HG03095 (cell line): Measurements from ENCODE around the gene NUP62.

ENCODE experiments used
- ATAC-seq: cut with Tn5 transposase; IDR thresholded peaks from one replicate; pipeline ENCODE4 v1.9.1; 2021; ENCODE audit warnings: moderate library complexity; ENCODE audit not compliant: unreplicated experiment

The NUP62 gene

GRCh38 chr19:49906879-49907564 lies 22.3 kb downstream of the NUP62 start:
- ATAC-seq, result no peak

GRCh38 chr19:49904136-49904535 lies 25.2 kb downstream of the NUP62 start:
- no peak for ATAC-seq

GRCh38 chr19:49896863-49897621 lies 32.3 kb downstream of the NUP62 start, which contains the start of gene IL4I1:
Gene IL4I1, minus strand, starts transcription at chr19:49896887. Its CDS starts 727 bp downstream, at chr19:49896160.
- peak; percentile 34 for ATAC-seq

GRCh38 chr19:49895566-49896297 lies 33.6 kb downstream of the NUP62 start:
- no peak for ATAC-seq

- no peak for ATAC-seq
Observed at GRCh38 chr19:49894879-49895565, 34.3 kb downstream of the NUP62 start.

GRCh38 chr19:49894011-49894664 lies 35.2 kb downstream of the NUP62 start:
- ATAC-seq, result no peak

- ATAC-seq, result no peak
Observed at GRCh38 chr19:49892716-49893115, 36.6 kb downstream of the NUP62 start.

- ATAC-seq, result no peak
Observed at GRCh38 chr19:49891393-49891792, 37.9 kb downstream of the NUP62 start.

- no peak for ATAC-seq
Observed at GRCh38 chr19:49890349-49891311, 38.7 kb downstream of the NUP62 start.

GRCh38 chr19:49889687-49890348 lies 39.5 kb downstream of the NUP62 start:
- no peak for ATAC-seq

GRCh38 chr19:49889038-49889686 lies 40.1 kb downstream of the NUP62 start:
- no peak for ATAC-seq

GRCh38 chr19:49888510-49888824 lies 40.8 kb downstream of the NUP62 start:
- no peak for ATAC-seq

GRCh38 chr19:49887665-49888509 lies 41.4 kb downstream of the NUP62 start:
- ATAC-seq, result no peak

GRCh38 chr19:49887037-49887664 lies 42.2 kb downstream of the NUP62 start:
- ATAC-seq, result no peak

GRCh38 chr19:49884760-49885159 lies 44.5 kb downstream of the NUP62 start:
- ATAC-seq, result no peak

- no peak for ATAC-seq
Observed at GRCh38 chr19:49884109-49884508, 45.2 kb downstream of the NUP62 start.

GRCh38 chr19:49883094-49883493 lies 46.2 kb downstream of the NUP62 start:
- no peak for ATAC-seq
